ENCODE results near the gene PID1. TPM values are rescaled to one million over a fixed set of nuclear protein-coding genes. Genes with fewer than 3 reads are reported as not detected.

The PID1 gene
- total RNA-seq (ENCODE audit: insufficient read depth, low replicate concordance), result 29.1 TPM

- peak; percentile 50 for DNase-seq (ENCODE audit: low spot score)
Measured at GRCh38 chr2:229270551-229271410, at the start of gene PID1. Gene PID1 (minus strand): TSS chr2:229271287. CDS start chr2:229271043, 244 bp downstream.

- no peak for DNase-seq (ENCODE audit: low spot score)
Measured at GRCh38 chr2:229319558-229319957, 48.5 kb upstream of the PID1 start.

GRCh38 chr2:229314117-229314516 lies 43.0 kb upstream of the PID1 start:
- no peak for DNase-seq (ENCODE audit: low spot score)

- no peak for DNase-seq (ENCODE audit: low spot score)
Measured at GRCh38 chr2:229313591-229313990, 42.5 kb upstream of the PID1 start.

- no peak for DNase-seq (ENCODE audit: low spot score)
Measured at GRCh38 chr2:229301237-229301636, 30.1 kb upstream of the PID1 start.

- no peak for DNase-seq (ENCODE audit: low spot score)
Measured at GRCh38 chr2:229300790-229301189, 29.7 kb upstream of the PID1 start.

GRCh38 chr2:229300371-229300770 lies 29.3 kb upstream of the PID1 start:
- no peak for DNase-seq (ENCODE audit: low spot score)

GRCh38 chr2:229297247-229297646 lies 26.2 kb upstream of the PID1 start:
- DNase-seq (ENCODE audit: low spot score), result no peak

GRCh38 chr2:229296536-229296935 lies 25.4 kb upstream of the PID1 start:
- DNase-seq (ENCODE audit: low spot score), result no peak

- DNase-seq (ENCODE audit: low spot score), result no peak
Measured at GRCh38 chr2:229296016-229296415, 24.9 kb upstream of the PID1 start.

- DNase-seq (ENCODE audit: low spot score), result no peak
Measured at GRCh38 chr2:229287823-229288222, 16.7 kb upstream of the PID1 start.

- DNase-seq (ENCODE audit: low spot score), result peak; percentile 67
Measured at GRCh38 chr2:229282758-229283546, 11.9 kb upstream of the PID1 start.

GRCh38 chr2:229279516-229279915 lies 8.4 kb upstream of the PID1 start:
- no peak for DNase-seq (ENCODE audit: low spot score)

GRCh38 chr2:229275506-229275905 lies 4.4 kb upstream of the PID1 start:
- no peak for DNase-seq (ENCODE audit: low spot score)

- peak; percentile 89 for DNase-seq (ENCODE audit: low spot score)
Measured at GRCh38 chr2:229273723-229274338, 2.7 kb upstream of the PID1 start.

- peak; percentile 22 for DNase-seq (ENCODE audit: low spot score)
Measured at GRCh38 chr2:229273006-229273722, 2.1 kb upstream of the PID1 start.

GRCh38 chr2:229269941-229270340 lies 1.1 kb downstream of the PID1 start:
- peak; percentile 48 for DNase-seq (ENCODE audit: low spot score)

- DNase-seq (ENCODE audit: low spot score), result no peak
Measured at GRCh38 chr2:229269146-229269545, 1.9 kb downstream of the PID1 start.

GRCh38 chr2:229268626-229269025 lies 2.5 kb downstream of the PID1 start:
- no peak for DNase-seq (ENCODE audit: low spot score)

- no peak for DNase-seq (ENCODE audit: low spot score)
Measured at GRCh38 chr2:229267080-229267479, 4.0 kb downstream of the PID1 start.

GRCh38 chr2:229265727-229266126 lies 5.4 kb downstream of the PID1 start:
- DNase-seq (ENCODE audit: low spot score), result no peak

- no peak for DNase-seq (ENCODE audit: low spot score)
Measured at GRCh38 chr2:229261599-229261998, 9.5 kb downstream of the PID1 start.

Data from umbilical cord (tissue), 2 donors.